ENCODE data around the gene PRKD2.

GRCh38 chr19:46629546-46630025 lies 87.3 kb downstream of the PRKD2 start:
- TF ChIP-seq, protein P1, sequence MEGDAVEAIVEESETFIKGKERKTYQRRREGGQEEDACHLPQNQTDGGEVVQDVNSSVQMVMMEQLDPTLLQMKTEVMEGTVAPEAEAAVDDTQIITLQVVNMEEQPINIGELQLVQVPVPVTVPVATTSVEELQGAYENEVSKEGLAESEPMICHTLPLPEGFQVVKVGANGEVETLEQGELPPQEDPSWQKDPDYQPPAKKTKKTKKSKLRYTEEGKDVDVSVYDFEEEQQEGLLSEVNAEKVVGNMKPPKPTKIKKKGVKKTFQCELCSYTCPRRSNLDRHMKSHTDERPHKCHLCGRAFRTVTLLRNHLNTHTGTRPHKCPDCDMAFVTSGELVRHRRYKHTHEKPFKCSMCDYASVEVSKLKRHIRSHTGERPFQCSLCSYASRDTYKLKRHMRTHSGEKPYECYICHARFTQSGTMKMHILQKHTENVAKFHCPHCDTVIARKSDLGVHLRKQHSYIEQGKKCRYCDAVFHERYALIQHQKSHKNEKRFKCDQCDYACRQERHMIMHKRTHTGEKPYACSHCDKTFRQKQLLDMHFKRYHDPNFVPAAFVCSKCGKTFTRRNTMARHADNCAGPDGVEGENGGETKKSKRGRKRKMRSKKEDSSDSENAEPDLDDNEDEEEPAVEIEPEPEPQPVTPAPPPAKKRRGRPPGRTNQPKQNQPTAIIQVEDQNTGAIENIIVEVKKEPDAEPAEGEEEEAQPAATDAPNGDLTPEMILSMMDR (IDR thresholded peaks at IDR 0.05): no peak
- no peak for TF ChIP-seq POLR2A (IDR thresholded peaks at IDR 0.05)
